K562 (cell line): ENCODE results near the gene MSTN. TPM values are rescaled to one million over a fixed set of nuclear protein-coding genes. Genes with fewer than 3 reads are reported as not detected.

ENCODE experiments used
- ATAC-seq: fragments of 200-7000 bp; cut with Tn5 transposase; 3 replicates; pipeline ENCODE4 v1.9.1; 2020; ENCODE audit warnings: moderate library complexity
- BruUV-seq: library from RNA; stranded (reverse); fragments of 400-500 nt; replicated peaks from 2 replicates; lab custom pipeline; 2021; lab: Mats Ljungman, UMichigan
- CTCF ChIA-PET: fragments of 300-600 bp; formaldehyde crosslinking; extraction: SDS; loops from one replicate; lab custom pipeline; 2021; ENCODE audit warnings: low intra/inter-chr PET ratio; lab: Yijun Ruan, JAX
- POLR2A ChIA-PET: fragments of 300-600, 350-650 bp; sonication (Branson Sonifier 250); formaldehyde crosslinking; extraction: SDS; loops from one replicate; lab custom pipeline; 2021; ENCODE audit warnings: antibody characterized with exemption, inconsistent platforms; lab: Yijun Ruan, JAX
- DNase-seq, 4 experiments: peaks; one replicate each; pipeline versions ENCODE4 v3.0.0 to v3.0.0-alpha.2; 2011 to 2018; ENCODE audit warnings: low spot score in 3 of 4, mixed read lengths in 3 of 4; ENCODE audit errors: extremely low read depth in 1 of 4
- FAIRE-seq: peaks from 2 replicates; lab custom pipeline; 2011; peaks lifted over from hg19 to GRCh38; lab: Jason Lieb, UNC
- H2AFZ ChIP-seq: 2 replicates; pipeline ENCODE4 v1.6.0; 2011; ENCODE audit warnings: low read depth, low read length, control low read depth, inconsistent platforms
- H3K27ac ChIP-seq: fragments of 200-600 bp; 3 replicates; pipeline ENCODE4 v1.8.0; 2011; ENCODE audit warnings: low read depth, mild to moderate bottlenecking, control low read depth, inconsistent platforms, low read length, moderate library complexity, mixed read lengths; ENCODE audit errors: extremely low read depth
- H3K27me3 ChIP-seq, 2 experiments: fragments of 300-600 bp in 1 of 2; 2 replicates in 1 of 2; 3 replicates in 1 of 2; pipeline versions ENCODE4 v1.6.0 to v1.8.0; 2011; ENCODE audit warnings: inconsistent platforms in 2 of 2, low read length in 2 of 2, mild to moderate bottlenecking in 1 of 2, mixed read lengths in 1 of 2, moderate library complexity in 1 of 2; ENCODE audit not compliant: control insufficient read depth in 2 of 2, insufficient read depth in 2 of 2
- H3K36me3 ChIP-seq: fragments of 300-600 bp; 3 replicates; pipeline ENCODE4 v1.8.0; 2011; ENCODE audit warnings: mild to moderate bottlenecking, low read length, inconsistent platforms; ENCODE audit not compliant: control insufficient read depth, insufficient read depth
- H3K4me1 ChIP-seq, 2 experiments: fragments of 200-600 bp in 1 of 2; replicated peaks in 1 of 2; 2 replicates in 1 of 2; 3 replicates in 1 of 2; pipeline versions ENCODE4 v1.5.1 to v1.8.0; 2011; ENCODE audit warnings: inconsistent platforms in 2 of 2, low read length in 2 of 2, mild to moderate bottlenecking in 1 of 2, mixed read lengths in 1 of 2, moderate library complexity in 1 of 2; ENCODE audit not compliant: control insufficient read depth in 2 of 2, insufficient read depth in 2 of 2
- H3K4me2 ChIP-seq: 2 replicates; pipeline ENCODE4 v1.6.1; 2011; ENCODE audit warnings: low read length, control low read depth, inconsistent platforms, mixed read lengths; ENCODE audit not compliant: insufficient read depth
- H3K4me3 ChIP-seq: fragments of 200-600 bp; sonication (generic), shearing (Covaris generic); 2 replicates; pipeline ENCODE4 v1.5.1; 2016; ENCODE audit warnings: control low read depth, inconsistent platforms
- H3K79me2 ChIP-seq: fragments of 200-600 bp; 3 replicates; pipeline ENCODE4 v1.8.0; 2011; ENCODE audit warnings: low read length, inconsistent platforms; ENCODE audit not compliant: control insufficient read depth, insufficient read depth
- H3K9ac ChIP-seq, 2 experiments: 2 replicates each; pipeline versions ENCODE4 v1.6.0 to v1.6.1; 2011; ENCODE audit warnings: low read depth in 2 of 2, low read length in 2 of 2, control low read depth in 1 of 2, inconsistent platforms in 1 of 2, mild to moderate bottlenecking in 1 of 2, mixed read lengths in 1 of 2; ENCODE audit not compliant: insufficient read depth in 1 of 2
- H3K9me1 ChIP-seq: one replicate; pipeline ENCODE4 v1.6.0; 2011; ENCODE audit warnings: inconsistent platforms, mild to moderate bottlenecking, low read length, moderate library complexity; ENCODE audit not compliant: control insufficient read depth, insufficient read depth
- H3K9me3 ChIP-seq: replicated peaks from 2 replicates; pipeline ENCODE4 v1.5.1; 2011; ENCODE audit warnings: low read depth, low read length, inconsistent platforms; ENCODE audit not compliant: control insufficient read depth, insufficient read depth
- H4K20me1 ChIP-seq: replicated peaks from 2 replicates; pipeline ENCODE4 v1.6.1; 2011; ENCODE audit warnings: low read length, inconsistent platforms, mixed read lengths; ENCODE audit not compliant: control insufficient read depth, insufficient read depth
- C11orf30 ChIP-seq: fragments of 450-650 bp; IDR thresholded peaks from 2 replicates; pipeline ENCODE4 v1.6.1; 2016; ENCODE audit warnings: low read depth, mild to moderate bottlenecking
- MAFF ChIP-seq: IDR thresholded peaks from 2 replicates; pipeline ENCODE4 v1.6.1; 2012; ENCODE audit warnings: low read length, improper control_type of control experiment
- MAFG ChIP-seq: fragments of 450-650 bp; conservative IDR thresholded peaks from 2 replicates; pipeline ENCODE4 v1.6.1; 2016; ENCODE audit warnings: missing genetic modification characterization, missing compliant biosample characterization
- MAFK ChIP-seq: IDR thresholded peaks from 2 replicates; pipeline ENCODE4 v1.6.1; 2011; ENCODE audit warnings: low read length, improper control_type of control experiment
- MBD2 ChIP-seq: sonication (generic); IDR thresholded peaks from 2 replicates; pipeline ENCODE4 v1.6.1; 2016; ENCODE audit warnings: low read depth, borderline replicate concordance
- RAD21 ChIP-seq, 2 experiments: fragments of 250-450 bp in 1 of 2; fragments of 450-650 bp in 1 of 2; sonication (Bioruptor Pico) in 1 of 2; formaldehyde crosslinking in 1 of 2; IDR thresholded peaks in 1 of 2; conservative IDR thresholded peaks in 1 of 2; 2 replicates each; pipeline versions ENCODE4 v1.4.0 to v1.8.0; 2020 to 2022; ENCODE audit warnings: mild to moderate bottlenecking in 2 of 2, moderate library complexity in 1 of 2
- RFX1 ChIP-seq: fragments of 450-650 bp; IDR thresholded peaks from 2 replicates; pipeline ENCODE4 v1.6.1; 2016; ENCODE audit warnings: mild to moderate bottlenecking, moderate library complexity
- ZBTB8A ChIP-seq: fragments of 450-650 bp; IDR thresholded peaks from 2 replicates; pipeline ENCODE4 v1.6.1; 2018; ENCODE audit warnings: mild to moderate bottlenecking, moderate library complexity; ENCODE audit not compliant: partially characterized antibody
- ZKSCAN3 ChIP-seq: fragments of 250-450 bp; sonication (Bioruptor Pico); IDR thresholded peaks from 2 replicates; pipeline ENCODE4 v1.4.0; 2020
- ZNF316 ChIP-seq: fragments of 450-650 bp; IDR thresholded peaks from 2 replicates; pipeline ENCODE4 v1.6.1; 2016
- ZNF507 ChIP-seq: conservative IDR thresholded peaks from 2 replicates; pipeline ENCODE4 v1.6.1; 2017; ENCODE audit warnings: missing genetic modification characterization, missing compliant biosample characterization
- WGBS: fragments of 100-300 bp; shearing (Covaris generic); methylation state at CpG from one replicate; pipeline ENCODE4 v1.1.6; 2016; ENCODE audit warnings: low coverage, mixed read lengths; ENCODE audit not compliant: insufficient coverage; ENCODE audit errors: missing lambda C conversion rate; 5-methylcytosine and 5-hydroxymethylcytosine counted together
- in situ Hi-C: fragments of 300-500 bp; cut with MboI; formaldehyde crosslinking; loops from 4 replicates; pipeline ENCODE4 v1.15.0; 2018; ENCODE audit warnings: inconsistent platforms, mixed read lengths
- intact Hi-C: fragments of 100-400 bp; cut with micrococcal nuclease; formaldehyde crosslinking; loops from 2 replicates; pipeline ENCODE4 v1.14.2; 2022
- polyA plus RNA-seq, 8 experiments: library from polyadenylated mRNA; depleted of rRNA in 4 of 8; stranded (reverse) in 5 of 8; unstranded in 3 of 8; fragments of >200 nt; fragmentation: Nextera tagmentation in 2 of 8; fragmentation: Illumina TruSeq in 1 of 8; extraction: Ambion mirVana in 2 of 8; extraction: Trizol in 1 of 8; gene quantifications; 2 replicates each; pipeline versions ENCODE4 v1.2.1 to v1.2.3, GENCODE V29; 2011 to 2014; ENCODE audit warnings: inconsistent platforms in 1 of 8, missing spikeins in 1 of 8
- total RNA-seq, 7 experiments: library from RNA; depleted of rRNA in 6 of 7; stranded (reverse); fragments of >200 nt in 6 of 7; fragmentation: Illumina TruSeq in 2 of 7; extraction: Trizol in 2 of 7; gene quantifications; 2 replicates each; pipeline versions ENCODE4 v1.2.1 to v1.2.3, GENCODE V29; 2011 to 2021; ENCODE audit warnings: low replicate concordance in 1 of 7
- TF ChIP-seq, protein P1 (sequence below), 3 experiments: fragments of 200-800 bp in 1 of 3; sonication (Bioruptor generic) in 1 of 3; sonication (generic) in 1 of 3; formaldehyde crosslinking in 1 of 3; IDR thresholded peaks; 2 replicates each; pipeline versions ENCODE4 v1.6.1 to v1.8.0; 2016 to 2022; ENCODE audit warnings: mild to moderate bottlenecking in 2 of 3, missing compliant biosample characterization in 2 of 3, missing genetic modification characterization in 2 of 3, missing genetic modification reagents in 1 of 3

Gene MSTN
- total and polyA plus RNA-seq, 9 of the 15 experiments (the other 6 are each of a cell fraction or from before 2014, with no cell fraction given): not detected

DNA sequence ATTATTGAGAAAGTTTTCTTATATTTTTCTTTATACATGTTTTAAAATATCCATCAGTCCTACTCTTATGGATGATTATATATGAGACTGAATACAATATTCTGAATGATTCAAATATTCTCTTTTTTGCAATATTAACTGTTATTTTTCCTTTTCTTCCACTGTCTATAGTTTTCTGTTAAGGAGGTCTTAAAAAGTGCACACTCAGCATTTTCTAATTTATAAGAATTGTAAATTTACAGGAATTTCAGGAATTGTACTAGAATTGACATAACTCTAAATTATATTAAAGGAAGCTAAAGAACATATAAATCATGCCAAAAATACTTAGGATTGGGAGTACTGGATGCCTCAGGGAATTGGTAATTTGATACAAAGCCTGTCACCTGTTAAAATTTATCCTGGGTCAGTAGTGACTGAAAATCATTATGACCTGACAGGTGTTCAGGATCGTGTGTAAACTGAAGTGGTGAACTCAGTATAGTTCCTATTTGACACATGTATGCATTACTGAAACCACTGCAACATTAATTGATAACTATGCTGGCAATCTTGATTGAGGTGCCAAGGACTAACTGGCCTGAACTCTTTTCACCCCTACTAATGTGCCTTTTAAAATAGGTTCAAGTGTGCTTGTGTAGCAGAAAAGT is 30.4 kb downstream of the MSTN start:
- H3K4me3 ChIP-seq: no peak overlapping the region
- BruUV-seq: no TSS peak
- CTCF ChIA-PET: no interaction called here
- ATAC-seq (no peak), DNase-seq (no peak), FAIRE-seq (no peak)
- no peaks in the 10 kb centered on the region for H4K20me1 ChIP-seq
- no peaks in the 10 kb centered on the region for H3K79me2 ChIP-seq
- in situ Hi-C loops: no loop called here
- no peaks in the 10 kb centered on the region for H3K36me3 ChIP-seq
- no peaks in the 10 kb centered on the region for H3K9me3 ChIP-seq
- H3K9me1 ChIP-seq: no peaks in the 10 kb centered on the region
- WGBS: 0% methylated on average over 1 of the region's 1 CpG
- TF ChIP-seq RFX1 (no peak), MBD2 (no peak), MAFF (peak; percentile 97), RAD21 (CRISPR knock-in tag; conservative IDR thresholded peaks at IDR 0.05 in 1 of 2, IDR thresholded peaks at IDR 0.05 in 1 of 2) (no peak), C11orf30 (peak; percentile 95), ZBTB8A (no peak), ZNF316 (peak; percentile 98), MAFK (peak; percentile 99), ZNF507 (tag) (no peak), MAFG (tag) (peak; percentile 92), ZKSCAN3 (no peak)
- TF ChIP-seq, protein P1, sequence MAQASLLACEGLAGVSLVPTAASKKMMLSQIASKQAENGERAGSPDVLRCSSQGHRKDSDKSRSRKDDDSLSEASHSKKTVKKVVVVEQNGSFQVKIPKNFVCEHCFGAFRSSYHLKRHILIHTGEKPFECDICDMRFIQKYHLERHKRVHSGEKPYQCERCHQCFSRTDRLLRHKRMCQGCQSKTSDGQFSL (CRISPR knock-in tag; IDR thresholded peaks at IDR 0.05): no peak
- TF ChIP-seq, protein P1 (tag; IDR thresholded peaks at IDR 0.05): no peak
- POLR2A ChIA-PET: interaction anchor here (1.4 kb wide), 1 partner anchor 9 kb away, joined by 4 read pairs; no protein-coding TSS in a partner anchor
- H3K9ac ChIP-seq: no peak overlapping the region
- H3K27me3 ChIP-seq: no peaks in the 10 kb centered on the region
- H3K4me1 ChIP-seq: no peaks in the 10 kb centered on the region
- H2AFZ ChIP-seq: no peak overlapping the region
- no peak overlapping the region for H3K27ac ChIP-seq
- intact Hi-C loops: no loop called here
- no peak overlapping the region for H3K4me2 ChIP-seq
